ENCODE data around the gene CIZ1.
"Not testable (repeated sequence)": the region's sequence is repeated elsewhere in the genome, so short reads cannot be mapped to it uniquely, and the experiment has no call there.

CIZ1 gene, protein sequence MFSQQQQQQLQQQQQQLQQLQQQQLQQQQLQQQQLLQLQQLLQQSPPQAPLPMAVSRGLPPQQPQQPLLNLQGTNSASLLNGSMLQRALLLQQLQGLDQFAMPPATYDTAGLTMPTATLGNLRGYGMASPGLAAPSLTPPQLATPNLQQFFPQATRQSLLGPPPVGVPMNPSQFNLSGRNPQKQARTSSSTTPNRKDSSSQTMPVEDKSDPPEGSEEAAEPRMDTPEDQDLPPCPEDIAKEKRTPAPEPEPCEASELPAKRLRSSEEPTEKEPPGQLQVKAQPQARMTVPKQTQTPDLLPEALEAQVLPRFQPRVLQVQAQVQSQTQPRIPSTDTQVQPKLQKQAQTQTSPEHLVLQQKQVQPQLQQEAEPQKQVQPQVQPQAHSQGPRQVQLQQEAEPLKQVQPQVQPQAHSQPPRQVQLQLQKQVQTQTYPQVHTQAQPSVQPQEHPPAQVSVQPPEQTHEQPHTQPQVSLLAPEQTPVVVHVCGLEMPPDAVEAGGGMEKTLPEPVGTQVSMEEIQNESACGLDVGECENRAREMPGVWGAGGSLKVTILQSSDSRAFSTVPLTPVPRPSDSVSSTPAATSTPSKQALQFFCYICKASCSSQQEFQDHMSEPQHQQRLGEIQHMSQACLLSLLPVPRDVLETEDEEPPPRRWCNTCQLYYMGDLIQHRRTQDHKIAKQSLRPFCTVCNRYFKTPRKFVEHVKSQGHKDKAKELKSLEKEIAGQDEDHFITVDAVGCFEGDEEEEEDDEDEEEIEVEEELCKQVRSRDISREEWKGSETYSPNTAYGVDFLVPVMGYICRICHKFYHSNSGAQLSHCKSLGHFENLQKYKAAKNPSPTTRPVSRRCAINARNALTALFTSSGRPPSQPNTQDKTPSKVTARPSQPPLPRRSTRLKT

DNA sequence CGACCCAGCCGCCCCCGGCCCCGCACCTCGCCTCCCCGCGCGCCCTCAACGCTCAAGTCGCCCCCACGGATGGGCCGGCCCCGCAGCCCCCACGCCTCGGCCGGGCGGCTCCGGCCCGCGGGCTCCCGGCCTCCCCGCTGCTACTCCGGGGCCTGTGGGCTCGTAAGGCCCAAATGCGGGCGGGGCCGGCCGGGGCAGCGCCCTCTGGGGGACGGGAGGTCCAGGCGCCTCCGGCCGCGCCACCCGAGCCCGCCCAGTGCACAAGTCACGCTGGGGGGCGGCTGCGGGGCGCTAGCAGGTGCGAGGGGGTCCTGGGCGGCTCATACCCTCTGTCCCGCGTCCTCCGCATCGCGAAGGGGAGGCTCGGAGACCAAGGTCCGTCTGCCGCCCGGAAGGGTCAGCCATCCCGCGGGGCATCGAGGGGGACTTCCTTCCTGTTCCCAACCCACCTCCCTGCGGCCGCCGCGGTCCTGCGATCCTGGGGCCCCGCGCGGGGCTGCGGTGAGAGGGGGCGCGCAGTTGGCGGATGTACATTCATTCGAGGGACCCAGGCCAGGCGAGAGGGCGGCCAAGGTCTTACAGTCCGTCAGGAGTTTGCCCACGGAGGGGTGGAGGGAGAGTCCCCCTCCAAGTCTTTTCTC, at the start of gene CIZ1:
CIZ1 (minus strand) TSS at position 167 of the 641 bp plus-strand sequence. CDS start 715 bp downstream, outside the sequence.
- peaks cover 26% of the 10 kb centered on the region for H3K36me3 Mint-ChIP-seq (ENCODE audit: low read depth)
- peak; percentile 78 for DNase-seq (ENCODE audit: low spot score)
- no peaks in the 10 kb centered on the region for H3K27me3 Mint-ChIP-seq (ENCODE audit: low read depth)
- H3K4me3 Mint-ChIP-seq: peak within 1 kb of the TSS; percentile 98
- peaks cover 21% of the 10 kb centered on the region for H3K4me1 Mint-ChIP-seq (ENCODE audit: low read depth)
- H3K9me3 Mint-ChIP-seq: no peaks in the 10 kb centered on the region
- peak within 1 kb of the TSS; percentile 92 for H3K27ac Mint-ChIP-seq

DNA sequence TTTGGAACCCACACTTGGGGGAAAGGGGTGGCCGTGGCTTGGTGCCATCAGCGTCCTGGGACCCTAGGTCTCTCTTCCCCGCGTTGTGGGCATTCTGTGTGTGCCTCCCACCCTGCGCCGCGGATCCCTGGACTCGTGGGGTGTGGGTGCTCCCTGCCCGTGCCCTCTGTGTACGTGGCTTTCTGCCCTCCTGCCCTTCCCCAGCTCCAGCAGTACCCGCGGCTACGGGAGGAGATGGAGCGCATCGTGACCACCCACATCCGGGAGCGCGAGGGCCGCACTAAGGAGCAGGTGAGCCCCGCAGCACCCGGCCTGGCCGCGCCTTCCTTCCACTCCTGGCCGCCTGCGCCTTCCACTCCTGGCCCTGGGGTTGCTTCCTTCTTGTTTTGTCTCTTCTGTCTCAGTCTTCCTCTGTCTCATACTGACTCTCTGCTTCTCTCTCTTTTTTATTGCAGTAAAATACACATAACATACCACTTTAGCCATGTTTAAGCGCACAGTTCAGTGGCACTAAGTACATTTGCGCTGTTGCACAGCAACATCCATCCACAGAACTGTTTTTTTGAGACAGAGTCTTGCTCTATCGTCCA, 42.5 kb upstream of the CIZ1 start:
- no peaks in the 10 kb centered on the region for H3K9me3 Mint-ChIP-seq
- no peak overlapping the region for H3K4me3 Mint-ChIP-seq
- H3K4me1 Mint-ChIP-seq (ENCODE audit: low read depth): no peaks in the 10 kb centered on the region
- H3K27ac Mint-ChIP-seq: no peak overlapping the region
- H3K27me3 Mint-ChIP-seq (ENCODE audit: low read depth): no peaks in the 10 kb centered on the region
- no peaks in the 10 kb centered on the region for H3K36me3 Mint-ChIP-seq (ENCODE audit: low read depth)
- no peak for DNase-seq (ENCODE audit: low spot score)

DNA sequence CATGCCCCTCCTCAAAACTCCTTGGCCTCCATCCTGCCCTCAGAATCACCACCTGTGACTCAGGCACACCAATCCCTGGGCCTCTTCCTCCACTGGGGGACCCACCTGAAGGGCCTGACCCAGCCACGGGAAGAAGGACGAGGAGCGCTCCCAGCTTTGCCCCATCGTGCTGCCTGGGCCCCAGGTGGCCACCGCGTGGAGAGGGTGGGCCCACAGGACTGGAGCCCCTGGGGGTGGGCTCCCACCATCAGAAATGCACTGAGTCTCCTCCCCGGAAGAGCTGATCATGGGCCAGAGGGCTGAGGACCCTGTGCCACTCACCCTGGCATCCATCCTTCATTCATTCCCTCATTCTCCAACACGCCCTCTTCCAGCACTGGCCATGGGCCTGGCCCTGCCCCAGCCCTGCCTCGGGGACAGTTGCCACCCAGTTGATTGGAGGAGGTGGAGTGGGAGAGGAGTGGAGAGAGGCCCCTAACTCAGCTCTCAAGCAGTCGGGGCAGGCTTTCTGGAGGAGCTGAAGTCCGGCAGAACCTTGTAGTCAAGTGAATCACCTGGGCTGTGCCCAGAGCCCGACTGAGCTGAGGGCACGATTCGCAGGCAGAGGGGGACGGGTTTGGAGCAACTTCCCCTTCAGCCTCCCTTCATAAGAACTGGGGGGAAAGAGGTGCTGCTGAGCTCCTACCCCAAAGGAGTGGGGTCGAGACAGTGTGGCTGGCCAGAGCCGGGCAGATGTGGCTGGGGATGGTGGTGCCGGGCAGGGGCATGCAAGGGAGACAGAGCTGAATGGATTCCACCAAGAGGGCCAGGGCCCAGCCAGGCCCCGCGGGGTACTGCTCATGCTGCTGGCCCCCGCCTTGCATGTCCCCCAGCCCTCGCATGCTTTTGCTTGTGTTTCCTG, 41.4 kb upstream of the CIZ1 start:
- Mint-ChIP-seq H3K36me3 (ENCODE audit: low read depth) (no peaks in the 10 kb centered on the region), H3K27me3 (ENCODE audit: low read depth) (no peaks in the 10 kb centered on the region), H3K4me1 (ENCODE audit: low read depth) (no peaks in the 10 kb centered on the region), H3K27ac (no peak overlapping the region), H3K9me3 (no peaks in the 10 kb centered on the region), H3K4me3 (no peak overlapping the region)
- DNase-seq (ENCODE audit: low spot score): no peak

DNA sequence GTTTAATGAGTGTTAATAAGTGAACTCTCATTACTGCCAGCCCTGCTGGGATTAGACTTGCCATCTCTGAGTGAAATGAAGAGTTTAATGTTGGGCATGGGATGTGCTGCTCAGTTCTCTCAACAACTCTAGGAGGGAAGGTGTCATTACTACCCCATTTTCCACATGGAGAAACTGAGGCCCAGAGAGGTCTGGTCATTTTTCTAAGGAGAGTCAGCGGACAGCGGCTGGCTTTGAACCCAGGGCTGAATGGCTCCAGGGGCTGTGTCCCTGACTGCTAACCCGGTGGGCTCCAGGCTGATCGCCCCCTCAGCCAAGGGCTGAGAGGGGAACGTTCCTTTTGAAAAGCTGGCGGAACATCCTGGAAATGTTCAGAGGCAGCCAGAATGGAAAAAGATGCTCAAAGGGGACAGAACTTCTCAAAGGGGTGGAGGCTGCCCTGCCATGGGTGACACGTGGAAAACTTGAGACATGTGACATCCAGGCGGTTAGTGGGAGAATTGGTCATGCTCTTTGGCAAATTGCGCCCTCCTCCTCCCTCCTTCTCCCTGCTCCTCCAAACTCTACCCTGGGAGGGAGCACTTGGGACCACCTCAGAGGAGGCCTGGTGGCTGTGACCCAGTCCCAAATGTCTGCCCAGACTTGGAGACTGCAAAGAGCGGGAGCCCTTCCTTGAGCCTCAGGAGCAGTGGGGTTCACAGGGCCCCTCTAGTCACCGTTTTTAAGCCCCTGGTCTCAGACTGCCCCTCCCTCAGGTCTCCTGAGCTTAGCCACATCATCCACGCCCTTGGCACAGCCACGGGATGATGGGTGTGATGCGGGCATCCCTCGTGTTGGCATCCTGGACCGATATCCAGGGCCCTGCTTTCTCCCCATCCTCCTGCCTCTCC, 40.5 kb upstream of the CIZ1 start:
- Mint-ChIP-seq H3K27ac (no peak overlapping the region), H3K4me1 (ENCODE audit: low read depth) (no peaks in the 10 kb centered on the region), H3K4me3 (no peak overlapping the region), H3K36me3 (ENCODE audit: low read depth) (no peaks in the 10 kb centered on the region), H3K27me3 (ENCODE audit: low read depth) (no peaks in the 10 kb centered on the region), H3K9me3 (no peaks in the 10 kb centered on the region)
- no peak for DNase-seq (ENCODE audit: low spot score)

DNA sequence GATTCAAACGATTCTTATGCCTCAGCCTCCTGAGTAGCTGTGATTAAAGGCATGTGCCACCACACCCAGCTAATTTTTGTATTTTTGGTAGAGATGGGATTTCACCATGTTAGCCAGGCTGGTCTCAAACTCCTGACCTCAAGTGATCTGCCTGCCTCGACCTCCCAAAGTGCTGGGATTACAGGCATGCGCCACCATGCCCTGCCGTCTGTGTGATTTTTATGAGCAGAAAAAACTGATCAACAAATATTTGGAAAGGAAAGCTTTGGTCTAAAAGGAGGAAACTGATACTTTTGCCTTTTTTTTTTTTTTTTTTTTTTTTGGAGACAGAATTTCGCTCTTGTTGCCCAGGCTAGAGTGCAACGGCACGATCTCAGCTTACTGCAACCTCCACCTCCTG, 39.5 kb upstream of the CIZ1 start:
- H3K9me3 Mint-ChIP-seq; H3K36me3 Mint-ChIP-seq (ENCODE audit: low read depth); DNase-seq (ENCODE audit: low spot score); H3K4me3 Mint-ChIP-seq; H3K27me3 Mint-ChIP-seq (ENCODE audit: low read depth); H3K27ac Mint-ChIP-seq; H3K4me1 Mint-ChIP-seq (ENCODE audit: low read depth): not testable (repeated sequence)

DNA sequence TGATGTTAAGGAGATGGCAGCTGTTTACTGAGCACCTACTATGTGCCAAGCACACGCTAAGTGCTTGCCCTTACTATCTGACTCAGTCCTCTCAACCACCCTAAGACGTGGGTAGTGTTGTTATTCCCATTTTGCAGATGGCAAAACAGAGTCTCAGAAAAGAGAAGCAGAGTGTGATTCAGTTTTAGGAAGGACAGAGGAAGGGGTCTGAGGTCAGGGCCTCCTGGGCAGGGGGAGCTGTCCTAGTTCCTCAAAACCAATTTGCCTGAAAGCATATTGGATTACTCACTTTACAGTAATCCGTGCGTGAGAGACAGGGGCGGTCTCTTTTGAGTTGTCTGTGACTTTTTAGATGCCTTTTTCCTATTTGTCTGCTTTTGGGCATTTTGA, 35.0 kb upstream of the CIZ1 start:
- no peak overlapping the region for H3K27ac Mint-ChIP-seq
- peaks cover 3% of the 10 kb centered on the region for H3K27me3 Mint-ChIP-seq (ENCODE audit: low read depth)
- H3K4me1 Mint-ChIP-seq (ENCODE audit: low read depth): no peaks in the 10 kb centered on the region
- H3K36me3 Mint-ChIP-seq (ENCODE audit: low read depth): no peaks in the 10 kb centered on the region
- no peak overlapping the region for H3K4me3 Mint-ChIP-seq
- no peak for DNase-seq (ENCODE audit: low spot score)
- no peaks in the 10 kb centered on the region for H3K9me3 Mint-ChIP-seq

DNA sequence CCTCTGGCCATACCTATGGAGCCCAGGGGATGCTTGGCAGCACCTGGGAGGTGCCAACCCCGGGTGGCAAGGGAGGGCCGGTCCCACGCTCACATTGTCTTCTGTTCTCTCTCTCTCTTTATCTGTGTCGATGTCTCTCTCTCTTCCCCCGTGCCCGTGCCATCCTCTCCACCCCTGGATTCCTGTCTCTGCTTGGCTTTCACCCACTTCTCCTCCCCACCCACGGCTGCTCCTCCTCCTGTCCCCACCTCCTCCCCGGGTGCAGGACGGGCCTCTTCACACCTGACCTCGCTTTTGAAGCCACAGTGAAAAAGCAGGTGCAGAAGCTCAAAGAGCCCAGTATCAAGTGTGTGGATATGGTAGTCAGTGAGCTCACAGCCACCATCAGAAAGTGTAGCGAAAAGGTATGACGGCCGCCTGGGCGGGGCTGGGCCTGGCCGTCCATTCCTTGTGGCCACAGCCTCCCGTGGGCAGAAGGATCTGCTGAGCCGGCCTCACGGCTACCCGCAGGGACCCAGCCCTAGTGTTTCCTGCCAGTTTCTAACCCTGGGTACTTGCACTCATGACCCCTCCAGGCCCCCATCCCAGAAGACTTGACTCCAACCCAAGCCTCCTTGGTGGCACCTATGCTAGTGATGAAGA, 34.5 kb upstream of the CIZ1 start:
- no peak overlapping the region for H3K27ac Mint-ChIP-seq
- no peak overlapping the region for H3K4me3 Mint-ChIP-seq

DNA sequence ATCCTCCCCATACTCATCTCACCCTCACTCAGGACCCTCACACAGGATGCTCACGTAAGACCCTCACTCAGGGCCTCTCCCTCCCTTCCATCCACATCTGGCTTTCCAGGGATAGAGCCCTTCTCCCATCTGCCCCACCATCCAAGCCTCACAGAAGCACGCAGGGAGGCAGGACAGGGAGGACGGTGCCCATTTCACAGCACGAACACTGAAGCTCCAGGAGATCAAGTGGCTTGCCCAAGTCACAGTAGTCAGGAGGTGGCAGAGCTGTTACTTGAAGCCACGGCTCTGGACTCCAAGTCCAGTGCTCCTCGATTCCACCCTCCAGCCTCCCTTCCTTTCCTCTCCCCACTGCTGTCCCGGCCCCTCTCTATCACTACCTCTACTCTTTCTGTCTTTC, 33.5 kb upstream of the CIZ1 start:
- Mint-ChIP-seq H3K36me3 (ENCODE audit: low read depth) (no peaks in the 10 kb centered on the region), H3K4me1 (ENCODE audit: low read depth) (no peaks in the 10 kb centered on the region), H3K4me3 (no peak overlapping the region), H3K27ac (no peak overlapping the region), H3K27me3 (ENCODE audit: low read depth) (peaks cover 3% of the 10 kb centered on the region), H3K9me3 (no peaks in the 10 kb centered on the region)
- no peak for DNase-seq (ENCODE audit: low spot score)

More for the DNA sequence above, 34.5 kb upstream of the CIZ1 start:
- no peaks in the 10 kb centered on the region for H3K36me3 Mint-ChIP-seq (ENCODE audit: low read depth)
- H3K27me3 Mint-ChIP-seq (ENCODE audit: low read depth): peaks cover 3% of the 10 kb centered on the region
- H3K4me1 Mint-ChIP-seq (ENCODE audit: low read depth): no peaks in the 10 kb centered on the region
- no peak for DNase-seq (ENCODE audit: low spot score)
- no peaks in the 10 kb centered on the region for H3K9me3 Mint-ChIP-seq

DNA sequence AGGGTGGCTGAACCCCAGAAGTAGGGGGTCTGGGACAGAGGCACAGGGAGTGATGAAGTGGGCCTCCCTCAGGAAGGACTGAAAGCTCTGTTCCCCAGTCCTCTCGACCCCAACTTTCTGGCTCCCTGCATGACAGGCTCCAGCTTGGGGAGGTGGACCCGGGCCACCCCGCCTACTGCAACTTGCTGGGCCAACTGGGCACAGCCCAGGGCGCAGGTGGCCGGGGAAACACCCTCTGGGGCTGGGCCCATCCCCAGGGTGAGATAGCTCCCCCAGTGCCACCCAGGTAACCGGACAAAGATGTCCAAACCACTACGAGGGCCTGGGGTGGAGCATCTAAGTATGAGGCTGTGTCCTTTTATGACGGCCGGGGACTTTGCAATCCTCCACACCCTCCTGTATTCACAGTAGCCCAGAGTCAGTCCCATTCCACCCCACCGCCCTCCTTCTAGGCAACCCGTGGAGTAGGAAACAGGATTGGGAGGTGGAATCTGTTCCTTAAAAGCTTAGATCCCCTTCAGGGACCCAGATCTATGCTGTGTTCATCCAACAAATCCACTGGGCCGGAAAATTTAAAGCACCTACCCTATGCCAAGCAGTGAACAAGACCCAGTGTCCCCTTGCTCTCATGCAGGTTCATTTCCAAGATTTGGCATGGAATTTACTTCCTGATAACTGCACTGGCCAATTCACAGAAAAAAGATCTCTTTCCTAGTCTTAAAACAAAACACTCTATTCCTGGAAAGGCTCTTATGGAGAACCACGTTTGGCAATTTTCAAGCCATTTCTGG, 31.7 kb upstream of the CIZ1 start:
- Mint-ChIP-seq H3K27ac (no peak overlapping the region), H3K4me3 (no peak overlapping the region), H3K36me3 (ENCODE audit: low read depth) (no peaks in the 10 kb centered on the region), H3K4me1 (ENCODE audit: low read depth) (peaks cover 10% of the 10 kb centered on the region), H3K9me3 (no peaks in the 10 kb centered on the region), H3K27me3 (ENCODE audit: low read depth) (peaks cover 3% of the 10 kb centered on the region)
- DNase-seq (ENCODE audit: low spot score): no peak

DNA sequence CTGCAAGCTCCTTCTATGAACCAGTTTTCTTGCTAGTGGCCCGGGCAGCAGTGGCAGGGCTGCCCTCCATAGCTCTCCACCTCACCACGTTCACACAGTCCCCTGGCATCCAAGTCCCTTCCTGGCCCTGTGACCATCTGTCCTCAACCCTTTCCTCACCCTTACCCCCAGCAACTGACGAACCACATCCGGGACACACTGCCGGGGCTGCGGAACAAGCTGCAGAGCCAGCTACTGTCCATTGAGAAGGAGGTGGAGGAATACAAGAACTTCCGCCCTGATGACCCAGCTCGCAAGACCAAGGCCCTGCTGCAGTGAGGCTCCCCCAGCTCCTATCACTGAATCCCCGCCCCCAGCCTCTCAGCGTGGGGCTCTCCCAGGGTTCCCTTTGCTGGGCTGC, 30.7 kb upstream of the CIZ1 start:
- H3K4me3 Mint-ChIP-seq: no peak overlapping the region
- DNase-seq (ENCODE audit: low spot score): no peak
- H3K9me3 Mint-ChIP-seq: no peaks in the 10 kb centered on the region
- H3K27me3 Mint-ChIP-seq (ENCODE audit: low read depth): peaks cover 3% of the 10 kb centered on the region
- no peak overlapping the region for H3K27ac Mint-ChIP-seq
- H3K4me1 Mint-ChIP-seq (ENCODE audit: low read depth): peaks cover 10% of the 10 kb centered on the region
- no peaks in the 10 kb centered on the region for H3K36me3 Mint-ChIP-seq (ENCODE audit: low read depth)

DNA sequence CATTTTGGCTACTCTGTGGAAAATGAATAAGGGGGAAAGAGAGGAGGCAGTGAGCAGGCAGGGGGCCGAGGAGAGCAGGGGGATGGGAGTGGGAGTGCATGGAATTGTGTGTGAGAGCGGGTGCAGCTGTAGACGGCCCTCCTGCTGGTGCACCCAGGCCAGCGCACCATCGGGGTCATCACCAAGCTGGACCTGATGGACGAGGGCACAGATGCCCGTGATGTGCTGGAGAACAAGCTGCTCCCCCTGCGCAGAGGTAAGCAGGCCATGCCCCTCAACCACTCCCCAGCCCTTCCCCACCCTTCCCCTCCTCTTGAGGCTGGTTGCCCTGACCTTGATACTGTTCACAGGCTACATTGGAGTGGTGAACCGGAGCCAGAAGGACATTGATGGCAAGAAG, 28.5 kb upstream of the CIZ1 start:
- Mint-ChIP-seq H3K4me1 (ENCODE audit: low read depth) (peaks cover 10% of the 10 kb centered on the region), H3K9me3 (no peaks in the 10 kb centered on the region), H3K4me3 (no peak overlapping the region), H3K27ac (no peak overlapping the region), H3K27me3 (ENCODE audit: low read depth) (no peaks in the 10 kb centered on the region), H3K36me3 (ENCODE audit: low read depth) (no peaks in the 10 kb centered on the region)
- DNase-seq (ENCODE audit: low spot score): no peak

Data from T-helper 2 cell treated with Interferon-gamma antibody and Interleukin-4, amounts not matched to agents 5 μg/mL and 100 μg/mL, for 36 hours (primary cell).